ENCODE results near the gene KLRG1.
A peak's percentile ranks its signal among the peaks of the same experiment; 100 is the strongest.

Gene KLRG1

GRCh38 chr12:8989413-8989812 lies at the start of gene KLRG1:
TSS of gene KLRG1 (plus strand) at chr12:8989546. CDS start at chr12:8989636, 90 bp downstream.
- DNase-seq (ENCODE audit: low read depth in 2 of 2), result no peak

- DNase-seq (ENCODE audit: low read depth in 2 of 2), result no peak
Measured at GRCh38 chr12:8941691-8942478, 47.5 kb upstream of the KLRG1 start.

GRCh38 chr12:8943565-8944186 lies 45.7 kb upstream of the KLRG1 start:
- DNase-seq (ENCODE audit: low read depth in 2 of 2), result no peak

- no peak for DNase-seq (ENCODE audit: low read depth in 2 of 2)
Measured at GRCh38 chr12:8946733-8947132, 42.6 kb upstream of the KLRG1 start.

GRCh38 chr12:8947737-8948136 lies 41.6 kb upstream of the KLRG1 start:
- DNase-seq (ENCODE audit: low read depth in 2 of 2), result no peak

- DNase-seq (ENCODE audit: low read depth in 2 of 2), result no peak
Measured at GRCh38 chr12:8948701-8949341, 40.5 kb upstream of the KLRG1 start.

GRCh38 chr12:8949342-8950220 lies 39.8 kb upstream of the KLRG1 start, which contains the start of gene M6PR:
TSS of gene M6PR (minus strand) at chr12:8949645. CDS start at chr12:8946404, 3,241 bp downstream.
- DNase-seq (ENCODE audit: low read depth in 2 of 2), result peak; percentile 78 to 83

GRCh38 chr12:8950221-8950527 lies 39.2 kb upstream of the KLRG1 start:
- DNase-seq (ENCODE audit: low read depth in 2 of 2), result no peak

- DNase-seq (ENCODE audit: low read depth in 2 of 2), result no peak
Measured at GRCh38 chr12:8950702-8951478, 38.5 kb upstream of the KLRG1 start.

GRCh38 chr12:8951744-8952143 lies 37.6 kb upstream of the KLRG1 start:
- no peak for DNase-seq (ENCODE audit: low read depth in 2 of 2)

GRCh38 chr12:8953773-8954402 lies 35.5 kb upstream of the KLRG1 start:
- DNase-seq (ENCODE audit: low read depth in 2 of 2), result peak in 1 of 2 donors; percentile 48

GRCh38 chr12:8956073-8956472 lies 33.3 kb upstream of the KLRG1 start:
- DNase-seq (ENCODE audit: low read depth in 2 of 2), result no peak

GRCh38 chr12:8956772-8957171 lies 32.6 kb upstream of the KLRG1 start:
- DNase-seq (ENCODE audit: low read depth in 2 of 2), result no peak

- DNase-seq (ENCODE audit: low read depth in 2 of 2), result no peak
Measured at GRCh38 chr12:8957561-8957960, 31.8 kb upstream of the KLRG1 start.

GRCh38 chr12:8958066-8958465 lies 31.3 kb upstream of the KLRG1 start:
- DNase-seq (ENCODE audit: low read depth in 2 of 2), result no peak

- no peak for DNase-seq (ENCODE audit: low read depth in 2 of 2)
Measured at GRCh38 chr12:8960176-8960575, 29.2 kb upstream of the KLRG1 start.

GRCh38 chr12:8968761-8969160 lies 20.6 kb upstream of the KLRG1 start:
- no peak for DNase-seq (ENCODE audit: low read depth in 2 of 2)

- no peak for DNase-seq (ENCODE audit: low read depth in 2 of 2)
Measured at GRCh38 chr12:8969861-8970411, 19.4 kb upstream of the KLRG1 start.

GRCh38 chr12:8970432-8970831 lies 18.9 kb upstream of the KLRG1 start:
- no peak for DNase-seq (ENCODE audit: low read depth in 2 of 2)

- no peak for DNase-seq (ENCODE audit: low read depth in 2 of 2)
Measured at GRCh38 chr12:8980137-8980536, 9.2 kb upstream of the KLRG1 start.

Measured in activated CD8-positive, alpha-beta memory T cell treated with anti-CD3 and anti-CD28 coated beads for 4 hours (primary cell).